Pancreas (tissue), 10 donors: ENCODE data around the gene TYW1B. TPM values are rescaled to one million over a fixed set of nuclear protein-coding genes. Genes with fewer than 3 reads are reported as not detected.
"Not testable (repeated sequence)": the region's sequence is repeated elsewhere in the genome, so short reads cannot be mapped to it uniquely, and the experiment has no call there.

Source experiments
- ATAC-seq, 4 donors: fragments of 200-7000 bp; cut with Tn5 transposase; one replicate each; pipeline versions ENCODE4 v1.8.0 to v1.9.1; 2020; ENCODE audit warnings: mild to moderate bottlenecking in 4 of 4, moderate library complexity in 4 of 4
- DNase-seq, 6 donors: peaks; one replicate each; pipeline ENCODE4 v3.0.0-alpha.2; 2020
- FAIRE-seq: peaks from 2 replicates; lab custom pipeline; 2012; peaks lifted over from hg19 to GRCh38; lab: Jason Lieb, UNC
- H3K27ac ChIP-seq, 4 donors: fragments of 200-600 bp; sonication (generic); 1 replicate in 3 of 4; 2 replicates in 1 of 4; pipeline versions ENCODE4 v1.5.0 to v1.8.0; 2020
- H3K27me3 ChIP-seq, 4 donors: fragments of 200-600 bp; one replicate each; pipeline ENCODE4 v1.8.0; 2021
- H3K36me3 ChIP-seq, 3 donors: fragments of 200-600 bp; sonication (generic) in 1 of 3; one replicate each; pipeline versions ENCODE4 v1.5.0 to v1.8.0; 2020 to 2021
- H3K4me1 ChIP-seq, 3 donors: fragments of 200-600 bp; one replicate each; pipeline ENCODE4 v1.8.0; 2021
- H3K4me3 ChIP-seq, 4 donors: fragments of 200-600 bp; sonication (generic) in 2 of 4; one replicate each; pipeline versions ENCODE4 v1.5.0 to v1.8.0; 2020 to 2021
- H3K9me3 ChIP-seq, 4 donors: fragments of 200-600 bp; one replicate each; pipeline ENCODE4 v1.8.0; 2021
- CTCF ChIP-seq, 4 donors: fragments of 200-600 bp; sonication (generic) in 3 of 4; IDR thresholded peaks; one replicate each; pipeline versions ENCODE4 v1.5.0 to v1.8.0; 2021; ENCODE audit warnings: antibody characterized with exemption in 4 of 4
- WGBS, 2 donors: extraction: QIAGEN DNeasy Blood & Tissue Kit; methylation state at CpG; one replicate each; pipeline ENCODE4 v1.1.7; 2013; 5-methylcytosine and 5-hydroxymethylcytosine counted together
- intact Hi-C, 3 donors: fragments of 100-400 bp; cut with DNase I; formaldehyde crosslinking; loops; one replicate each; pipeline versions ENCODE4 v1.11.1 to v1.14.2; 2022
- polyA plus RNA-seq, 2 donors: library from polyadenylated mRNA; stranded (reverse); fragments of 200-250 nt; gene quantifications; one replicate each; pipeline ENCODE4 v1.2.3, GENCODE V29; 2013
- total RNA-seq, 6 donors: library from RNA; stranded (reverse); fragmentation: NEBNext Ultra II Directional in 4 of 6; extraction: Animal tissue kit (Norgen Biotek cat#: 25700) in 4 of 6; gene quantifications; one replicate each; pipeline versions ENCODE4 v1.2.1 to v1.2.4, GENCODE V29; 2021 to 2023
- donor health status: healthy with polysubstance abuse.
- donor health status: DM: no; HTN: no; CAD: no; lungs with moderate emphysema.
- donor health status: DM: no; HTN: no; CAD: no.
- donor health status: control.
- donor health status: control.
- donor health status: Bipolar disorder and iron deficiency.
- donor health status: DM: yes; HTN: yes; CAD: no.
- donor health status: DM: no; HTN: no; CAD: no.
- donor health status: DM: no; HTN: no; CAD: no.
- donor health status: DM: yes; HTN: yes; CAD: no.

TYW1B gene
- total and polyA plus RNA-seq, 8 donors = 0.92 to 5.7 (median 1.8) TPM

DNA sequence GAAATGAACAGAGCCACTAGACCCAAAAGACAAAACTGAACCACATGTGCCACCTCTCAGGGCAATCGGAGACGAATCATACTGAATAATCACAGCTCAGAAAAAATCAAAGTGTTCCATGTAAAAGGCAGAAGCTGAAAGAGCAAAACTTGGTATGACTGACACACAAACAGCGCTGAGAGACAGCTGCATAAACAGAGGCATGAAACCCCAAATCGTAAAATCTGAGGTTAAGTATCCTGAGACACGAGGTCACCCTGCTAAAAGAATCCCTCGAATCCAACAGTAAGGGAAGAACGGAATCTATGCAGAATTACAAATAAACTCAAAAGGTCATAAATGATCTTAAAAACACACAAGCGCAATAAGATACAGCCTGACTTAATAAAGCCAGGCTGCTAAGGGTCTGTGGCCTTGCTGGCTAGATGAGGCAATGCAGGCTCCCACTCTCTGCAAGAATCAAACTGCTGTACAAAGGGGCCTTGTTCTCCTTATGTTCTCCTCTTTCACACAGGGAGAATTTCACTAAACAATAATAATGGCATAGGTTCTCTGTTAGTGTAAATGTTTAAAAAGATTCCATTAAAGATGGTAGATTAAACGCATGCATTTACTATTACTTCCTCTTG, 247.7 kb downstream of the TYW1B start:
- intact Hi-C loops, H3K4me3 ChIP-seq, H3K27me3 ChIP-seq, ATAC-seq, DNase-seq, H3K27ac ChIP-seq, FAIRE-seq, H3K9me3 ChIP-seq, H3K36me3 ChIP-seq, H3K4me1 ChIP-seq: not testable (repeated sequence)
- WGBS, 2 donors = 90 to 92% methylated on average over 9 of the region's 9 CpGs

GRCh38 chr7:72577107-72577506, 250.9 kb downstream of the TYW1B start:
- intact Hi-C loops = no loop called here
- Histone ChIP-seq H3K27me3 (no peaks in the 10 kb centered on the region), H3K36me3 (no peaks in the 10 kb centered on the region), H3K4me1 (no peaks in the 10 kb centered on the region), H3K9me3 (no peaks in the 10 kb centered on the region), H3K27ac (no peak overlapping the region), H3K4me3 (no peak overlapping the region)
- TF ChIP-seq CTCF (IDR thresholded peaks at IDR 0.05) = no peak
- no peak for DNase-seq
- WGBS, 2 donors = 97 to 98% methylated on average over 2 of the region's 2 CpGs
- ATAC-seq = no peak
- FAIRE-seq = no peak

- intact Hi-C loops, H3K4me3 ChIP-seq, H3K4me1 ChIP-seq, H3K36me3 ChIP-seq, FAIRE-seq, H3K27me3 ChIP-seq, H3K27ac ChIP-seq, H3K9me3 ChIP-seq, ATAC-seq, DNase-seq: not testable (repeated sequence)
- 79 to 86% methylated on average over 3 of the region's 3 CpGs for WGBS, 2 donors
These were observed 266.0 kb downstream of the TYW1B start for GRCh38 chr7:72561988-72562387.

DNA sequence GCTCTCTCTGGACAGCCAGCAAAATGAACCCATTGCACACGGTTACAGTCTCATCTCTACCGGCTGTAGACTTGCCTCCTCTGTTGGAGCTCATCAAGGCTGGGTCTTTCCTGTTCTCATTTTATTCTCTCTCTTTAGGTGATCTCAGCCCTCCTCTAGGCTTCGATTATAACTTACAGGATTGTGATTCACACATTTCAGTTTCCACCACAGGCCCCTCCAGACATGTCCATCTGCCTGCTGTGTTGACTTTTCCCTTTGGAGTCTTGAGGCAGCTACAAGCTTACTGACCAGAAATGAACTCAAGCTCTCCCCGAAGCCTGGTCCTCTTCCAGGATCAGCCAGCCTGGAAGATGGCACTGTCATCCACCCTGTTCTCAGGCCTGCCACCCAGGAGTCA, 268.5 kb downstream of the TYW1B start:
- intact Hi-C loops, H3K4me3 ChIP-seq, FAIRE-seq, H3K27me3 ChIP-seq, H3K4me1 ChIP-seq, H3K36me3 ChIP-seq, ATAC-seq, H3K9me3 ChIP-seq, H3K27ac ChIP-seq, DNase-seq: not testable (repeated sequence)
- 82 to 92% methylated on average over 3 of the region's 4 CpGs for WGBS, 2 donors

- H3K9me3 ChIP-seq, ATAC-seq, H3K4me3 ChIP-seq, DNase-seq, FAIRE-seq, H3K36me3 ChIP-seq, H3K27me3 ChIP-seq, H3K27ac ChIP-seq, H3K4me1 ChIP-seq, intact Hi-C loops: not testable (repeated sequence)
- 40 to 86% methylated on average over 3 to 4 of the region's 4 CpGs for WGBS, 2 donors
These were observed 271.3 kb downstream of the TYW1B start for GRCh38 chr7:72556733-72557132.

- 84 to 88% methylated on average over 3 to 6 of the region's 6 CpGs for WGBS, 2 donors
- H3K27ac ChIP-seq, H3K27me3 ChIP-seq, FAIRE-seq, H3K36me3 ChIP-seq, H3K9me3 ChIP-seq, intact Hi-C loops, H3K4me3 ChIP-seq, H3K4me1 ChIP-seq, DNase-seq, ATAC-seq: not testable (repeated sequence)
These were observed 272.8 kb downstream of the TYW1B start for GRCh38 chr7:72555238-72555637.

DNA sequence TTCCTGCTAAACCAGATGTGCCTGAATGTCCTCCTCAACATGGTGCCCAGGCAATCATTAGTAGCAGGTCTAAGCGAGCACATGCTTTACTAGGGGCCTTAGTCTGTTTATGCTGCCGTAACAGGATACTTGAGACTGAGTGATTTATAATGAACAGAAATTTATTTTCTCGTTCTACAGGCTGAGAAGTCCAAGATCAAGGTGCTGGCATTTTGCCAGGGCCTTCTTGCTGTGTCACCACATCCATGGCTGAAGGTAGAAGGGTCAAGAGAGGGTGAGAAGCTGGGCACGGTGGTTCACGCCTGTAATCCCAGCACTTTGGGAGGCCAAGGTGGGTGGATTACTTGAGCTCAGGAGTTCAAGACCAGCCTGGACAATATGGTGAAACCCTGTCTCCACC, 273.6 kb downstream of the TYW1B start:
- H3K27me3 ChIP-seq, H3K27ac ChIP-seq, H3K9me3 ChIP-seq, FAIRE-seq, H3K4me1 ChIP-seq, intact Hi-C loops, H3K4me3 ChIP-seq, H3K36me3 ChIP-seq, ATAC-seq: not testable (repeated sequence)
- peak in 1 of 6 donors; percentile 21 for DNase-seq
- WGBS, 2 donors = 81 to 87% methylated on average over 5 of the region's 5 CpGs

DNA sequence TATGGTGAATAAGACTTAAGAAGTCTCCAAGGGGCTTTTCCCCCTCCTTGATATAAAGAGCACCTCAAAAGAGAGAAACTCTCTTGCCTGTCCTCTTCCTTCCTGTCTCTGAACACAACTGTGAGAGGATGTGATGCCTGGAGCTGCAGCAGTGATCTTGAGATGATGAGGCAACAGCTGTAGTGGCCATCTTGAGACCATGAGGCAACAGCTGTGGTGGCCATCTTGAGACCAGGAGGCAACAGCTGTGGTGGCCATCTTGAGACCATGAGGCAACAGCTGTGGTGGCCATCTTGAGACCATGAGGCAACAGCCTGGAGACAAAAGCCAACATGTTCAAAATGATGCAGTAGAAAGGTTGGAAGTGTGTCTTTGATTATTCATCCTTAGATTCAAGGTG, 277.5 kb downstream of the TYW1B start:
- FAIRE-seq, ATAC-seq, H3K4me1 ChIP-seq, intact Hi-C loops, DNase-seq, H3K4me3 ChIP-seq, H3K9me3 ChIP-seq, H3K36me3 ChIP-seq, H3K27me3 ChIP-seq, H3K27ac ChIP-seq: not testable (repeated sequence)

DNA sequence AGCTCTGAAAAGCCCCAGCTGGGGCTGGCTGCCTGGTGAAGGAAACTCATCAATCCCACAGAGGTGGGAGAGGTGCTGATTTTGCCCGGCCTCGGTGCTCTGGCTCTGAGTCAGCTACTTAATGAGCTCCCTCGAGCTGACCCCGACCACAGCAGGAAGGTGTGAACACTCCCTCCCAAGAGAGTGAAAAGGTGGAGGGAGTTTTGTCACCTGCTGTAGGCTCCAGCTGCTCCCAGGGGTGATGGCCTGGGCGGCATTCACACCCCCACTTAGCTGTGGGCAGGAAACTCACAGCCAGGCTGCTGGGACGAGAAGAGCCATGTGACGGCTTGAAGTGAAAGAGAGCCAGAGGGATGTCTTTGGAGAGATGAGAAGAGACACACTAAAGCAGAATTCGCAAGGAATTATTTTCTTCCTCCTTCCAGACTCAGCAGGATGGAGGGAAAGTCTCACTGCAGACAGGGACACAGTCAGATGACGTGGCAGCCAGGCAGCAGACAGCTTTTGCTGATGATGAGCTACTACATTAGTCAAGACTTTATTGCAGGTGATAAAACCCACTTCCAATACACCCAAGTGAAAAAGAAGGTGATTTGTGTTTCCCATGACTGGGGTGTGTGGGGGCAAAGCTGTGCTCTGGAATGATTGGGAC, 281.3 kb downstream of the TYW1B start:
- ATAC-seq, DNase-seq, FAIRE-seq, H3K36me3 ChIP-seq, H3K4me3 ChIP-seq, H3K4me1 ChIP-seq, intact Hi-C loops, H3K9me3 ChIP-seq, H3K27ac ChIP-seq, H3K27me3 ChIP-seq: not testable (repeated sequence)
- WGBS, 2 donors = 47 to 52% methylated on average over 9 of the region's 9 CpGs

- H3K27ac ChIP-seq, H3K9me3 ChIP-seq, H3K27me3 ChIP-seq, H3K36me3 ChIP-seq, intact Hi-C loops, ATAC-seq, DNase-seq, H3K4me1 ChIP-seq, FAIRE-seq, H3K4me3 ChIP-seq: not testable (repeated sequence)
- 55 to 57% methylated on average over 2 of the region's 2 CpGs for WGBS, 2 donors
These were observed 283.5 kb downstream of the TYW1B start for GRCh38 chr7:72544531-72544930.
